GM23248 (cell line): Measurements from ENCODE around the gene PRKAA1.

Source experiments
- EZH2 ChIP-seq: fragments of 200-600 bp; sonication (generic); IDR thresholded peaks from 2 replicates; pipeline ENCODE4 v1.6.1; 2018; ENCODE audit warnings: antibody characterized with exemption, mild to moderate bottlenecking; ENCODE audit not compliant: insufficient read depth, poor library complexity, severe bottlenecking
- EZH2phosphoT487 ChIP-seq: fragments of 200-600 bp; sonication (generic); IDR thresholded peaks from 2 replicates; pipeline ENCODE4 v1.6.1; 2018; ENCODE audit warnings: antibody characterized with exemption, moderate library complexity, mild to moderate bottlenecking, low read depth; ENCODE audit not compliant: insufficient read depth

DNA sequence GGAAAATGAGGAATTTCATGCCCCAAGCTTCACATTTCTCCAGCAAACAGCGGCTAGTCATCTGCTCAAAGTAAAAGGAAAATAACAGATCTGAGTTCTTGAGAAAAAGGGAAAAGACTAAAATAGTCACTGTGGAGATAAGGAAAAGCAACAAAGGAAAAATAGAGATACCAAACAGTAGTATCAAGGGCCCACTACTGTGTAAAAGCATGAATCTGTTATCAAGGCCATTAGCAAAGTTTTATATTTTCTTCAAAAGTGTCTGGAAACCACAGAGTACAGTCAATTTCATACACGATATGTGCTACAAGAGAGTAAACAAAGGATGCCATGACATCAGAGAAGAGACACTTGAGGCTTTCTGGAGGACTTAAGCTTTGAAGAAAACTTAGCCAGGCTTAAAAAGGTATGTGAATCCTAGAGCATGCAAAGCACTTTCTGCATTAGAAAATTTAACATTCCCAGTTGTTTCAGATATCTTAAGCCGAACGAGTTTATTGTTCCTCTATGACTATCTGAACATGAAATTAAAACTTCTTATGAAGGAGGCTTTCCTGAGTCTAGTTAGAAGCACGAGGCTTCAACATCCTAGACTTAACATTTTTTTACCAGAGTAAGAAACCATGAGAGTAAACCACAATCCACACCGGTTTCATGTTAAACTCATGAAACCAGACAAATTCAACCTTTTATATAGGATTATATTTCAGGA, 43.6 kb downstream of the PRKAA1 start:
- TF ChIP-seq EZH2, result no peak
- no peak for TF ChIP-seq EZH2phosphoT487
